ES-I3 (cell line): ENCODE data around the gene PTPRG.

Source experiments
- H3K36me3 ChIP-seq: 2 replicates; pipeline ENCODE4 v1.6.1; 2013; ENCODE audit warnings: mild to moderate bottlenecking, low read length, control low read depth, moderate library complexity; ENCODE audit not compliant: insufficient read depth
- H3K4me1 ChIP-seq: 2 replicates; pipeline ENCODE4 v1.6.1; 2013; ENCODE audit warnings: mild to moderate bottlenecking, control low read depth, low read length; ENCODE audit not compliant: insufficient read depth
- H3K9ac ChIP-seq: 2 replicates; pipeline ENCODE4 v1.6.1; 2013; ENCODE audit warnings: low read depth, mild to moderate bottlenecking, low read length, moderate library complexity
- H3K9me3 ChIP-seq: 2 replicates; pipeline ENCODE4 v1.6.1; 2013; ENCODE audit warnings: mild to moderate bottlenecking, low read length, moderate library complexity; ENCODE audit not compliant: control insufficient read depth, insufficient read depth

Gene PTPRG

GRCh38 chr3:61610316-61610715, 48.9 kb downstream of the PTPRG start:
- Histone ChIP-seq H3K4me1 (no peaks in the 10 kb centered on the region; the same call in 1 of the 2 replicates), H3K9ac (no peak overlapping the region), H3K36me3 (peaks cover 8% of the 10 kb centered on the region; the same call in 1 of the 2 replicates), H3K9me3 (no peaks in the 10 kb centered on the region)

- H3K9me3 ChIP-seq: no peaks in the 10 kb centered on the region
- no peaks in the 10 kb centered on the region; the same call in 1 of the 2 replicates for H3K4me1 ChIP-seq
- H3K9ac ChIP-seq: no peak overlapping the region
- H3K36me3 ChIP-seq: peaks cover 5% of the 10 kb centered on the region; the same call in 1 of the 2 replicates
These were observed 51.1 kb downstream of the PTPRG start for GRCh38 chr3:61612211-61613194.

- H3K36me3 ChIP-seq: no peaks in the 10 kb centered on the region; the same call in 1 of the 2 replicates
These were observed 52.3 kb downstream of the PTPRG start for GRCh38 chr3:61613666-61614065.

GRCh38 chr3:61615643-61616042, 54.3 kb downstream of the PTPRG start:
- no peaks in the 10 kb centered on the region for H3K9me3 ChIP-seq
- no peaks in the 10 kb centered on the region; the same call in 1 of the 2 replicates for H3K36me3 ChIP-seq
- H3K4me1 ChIP-seq: peaks cover 4% of the 10 kb centered on the region; the same call in 1 of the 2 replicates
- H3K9ac ChIP-seq: no peak overlapping the region

More at GRCh38 chr3:61613666-61614065, 52.3 kb downstream of the PTPRG start:
- H3K9ac ChIP-seq: no peak overlapping the region
- H3K4me1 ChIP-seq: no peaks in the 10 kb centered on the region; the same call in 1 of the 2 replicates
- H3K9me3 ChIP-seq: no peaks in the 10 kb centered on the region

GRCh38 chr3:61616586-61616985, 55.2 kb downstream of the PTPRG start:
- no peaks in the 10 kb centered on the region for H3K9me3 ChIP-seq
- H3K4me1 ChIP-seq: 0 out of 2 replicates have a peak, but pooled peaks cover 4% of the 10 kb centered on the region

GRCh38 chr3:61617041-61617440, 55.7 kb downstream of the PTPRG start:
- Histone ChIP-seq H3K36me3 (no peaks in the 10 kb centered on the region; the same call in 1 of the 2 replicates), H3K4me1 (0 out of 2 replicates have a peak, but pooled peaks cover 4% of the 10 kb centered on the region), H3K9ac (no peak overlapping the region), H3K9me3 (no peaks in the 10 kb centered on the region)

More at GRCh38 chr3:61616586-61616985, 55.2 kb downstream of the PTPRG start:
- H3K9ac ChIP-seq: no peak overlapping the region
- H3K36me3 ChIP-seq: no peaks in the 10 kb centered on the region; the same call in 1 of the 2 replicates

GRCh38 chr3:61617651-61618050, 56.3 kb downstream of the PTPRG start:
- Histone ChIP-seq H3K36me3 (no peaks in the 10 kb centered on the region; the same call in 1 of the 2 replicates), H3K4me1 (0 out of 2 replicates have a peak, but pooled peaks cover 4% of the 10 kb centered on the region)

GRCh38 chr3:61618231-61618630, 56.9 kb downstream of the PTPRG start:
- Histone ChIP-seq H3K9me3 (no peaks in the 10 kb centered on the region), H3K4me1 (0 out of 2 replicates have a peak, but pooled peaks cover 4% of the 10 kb centered on the region), H3K36me3 (no peaks in the 10 kb centered on the region; the same call in 1 of the 2 replicates), H3K9ac (no peak overlapping the region)

More at GRCh38 chr3:61617651-61618050, 56.3 kb downstream of the PTPRG start:
- Histone ChIP-seq H3K9ac (no peak overlapping the region), H3K9me3 (no peaks in the 10 kb centered on the region)

- Histone ChIP-seq H3K36me3 (peaks cover 3% of the 10 kb centered on the region), H3K9me3 (no peaks in the 10 kb centered on the region), H3K9ac (no peak overlapping the region), H3K4me1 (0 out of 2 replicates have a peak, but pooled peaks cover 4% of the 10 kb centered on the region)
These were observed 57.5 kb downstream of the PTPRG start for GRCh38 chr3:61618871-61619270.

- H3K9ac ChIP-seq: no peak overlapping the region
- peaks cover 5% of the 10 kb centered on the region; the same call in 1 of the 2 replicates for H3K36me3 ChIP-seq
- H3K4me1 ChIP-seq: 0 out of 2 replicates have a peak, but pooled peaks cover 6% of the 10 kb centered on the region
- H3K9me3 ChIP-seq: no peaks in the 10 kb centered on the region
These were observed 58.7 kb downstream of the PTPRG start for GRCh38 chr3:61620073-61620472.

- Histone ChIP-seq H3K4me1 (peaks cover 22% of the 10 kb centered on the region), H3K36me3 (peaks cover 5% of the 10 kb centered on the region; the same call in 1 of the 2 replicates), H3K9ac (no peak overlapping the region), H3K9me3 (no peaks in the 10 kb centered on the region)
These were observed 62.9 kb downstream of the PTPRG start for GRCh38 chr3:61624300-61624699.

- peaks cover 26% of the 10 kb centered on the region for H3K4me1 ChIP-seq
- H3K36me3 ChIP-seq: peaks cover 5% of the 10 kb centered on the region; the same call in 1 of the 2 replicates
- no peaks in the 10 kb centered on the region for H3K9me3 ChIP-seq
- H3K9ac ChIP-seq: no peak overlapping the region
These were observed 64.1 kb downstream of the PTPRG start for GRCh38 chr3:61625429-61625828.

GRCh38 chr3:61626484-61626883, 65.1 kb downstream of the PTPRG start:
- Histone ChIP-seq H3K36me3 (peaks cover 5% of the 10 kb centered on the region; the same call in 1 of the 2 replicates), H3K9me3 (no peaks in the 10 kb centered on the region), H3K4me1 (peaks cover 26% of the 10 kb centered on the region), H3K9ac (no peak overlapping the region)

- Histone ChIP-seq H3K9me3 (no peaks in the 10 kb centered on the region), H3K36me3 (peaks cover 5% of the 10 kb centered on the region; the same call in 1 of the 2 replicates), H3K4me1 (peaks cover 26% of the 10 kb centered on the region), H3K9ac (no peak overlapping the region)
These were observed 66.4 kb downstream of the PTPRG start for GRCh38 chr3:61627768-61628185.
